ENCODE measurements around the gene TBL2.
"Not testable (repeated sequence)": the region's sequence is repeated elsewhere in the genome, so short reads cannot be mapped to it uniquely, and the experiment has no call there.

Gene TBL2

DNA sequence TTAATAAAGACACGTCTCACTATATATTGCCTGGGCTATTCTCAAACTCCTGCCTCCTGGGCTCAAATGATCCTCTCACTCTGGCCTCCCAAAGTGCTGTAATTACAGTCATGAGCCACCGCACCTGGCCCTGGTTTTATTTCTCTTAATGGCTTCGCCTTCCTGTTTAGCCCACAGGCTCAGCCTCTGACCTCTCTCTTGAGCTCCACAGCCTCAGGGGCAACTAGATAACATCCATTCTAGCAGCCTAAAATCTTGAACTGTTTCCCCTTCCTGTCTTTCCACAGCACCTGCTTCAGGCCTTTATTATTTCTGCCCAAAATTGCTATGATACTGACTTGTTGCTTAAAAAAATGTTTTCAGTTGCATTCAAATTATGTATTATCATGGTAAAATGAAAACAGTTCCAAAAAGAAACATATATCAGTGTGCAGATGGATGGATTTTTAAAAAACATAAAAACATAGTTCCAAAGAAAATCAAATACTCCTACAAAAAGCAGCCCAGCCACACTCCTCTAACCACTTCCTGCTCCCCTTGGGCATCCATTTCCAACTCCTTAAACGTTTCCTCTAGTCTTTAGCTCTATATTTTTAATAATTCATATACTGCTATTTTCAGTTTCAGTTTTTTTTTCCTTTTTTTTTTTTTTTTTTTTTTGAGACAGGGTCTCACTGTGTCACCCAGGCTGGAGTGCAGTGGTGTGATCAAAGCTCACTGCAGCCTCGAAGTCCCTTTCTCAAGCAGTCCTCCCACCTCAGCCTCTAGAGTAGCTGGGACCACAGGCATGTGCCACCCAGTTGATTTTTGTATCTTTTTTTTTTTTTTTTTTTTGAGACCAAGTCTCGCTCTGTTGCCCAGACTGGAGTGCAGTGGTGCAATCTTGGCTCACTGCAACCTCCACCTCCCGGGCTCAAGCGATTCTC is 51.2 kb downstream of the TBL2 start:
- no peaks in the 10 kb centered on the region for H4K20me1 ChIP-seq (ENCODE audit: insufficient read depth, low read length)
- peak overlapping the region; percentile 75 for H3K27ac ChIP-seq (ENCODE audit: low read length)
- no peaks in the 10 kb centered on the region for H3K27me3 ChIP-seq (replicated peaks; ENCODE audit: insufficient read depth, low read length)
- H3K9ac ChIP-seq (ENCODE audit: low read length): peak overlapping the region; percentile 22; the same call in 1 of the 2 replicates
- peak overlapping the region; percentile 85 for H2AFZ ChIP-seq (ENCODE audit: low read length)
- peaks cover 20% of the 10 kb centered on the region for H3F3A ChIP-seq (ENCODE audit: insufficient read depth, low read length)
- peak; percentile 77 for DNase-seq
- peak overlapping the region; percentile 44 for H3K4me2 ChIP-seq (ENCODE audit: low read depth, low read length)
- no peaks in the 10 kb centered on the region for H3K9me2 ChIP-seq (replicated peaks; ENCODE audit: insufficient read depth, low read length)
- H3K4me3 ChIP-seq (ENCODE audit: low read length): no peak overlapping the region
- no peaks in the 10 kb centered on the region for H3K79me2 ChIP-seq (ENCODE audit: low read length)
- peaks cover 16% of the 10 kb centered on the region for H3K4me1 ChIP-seq (ENCODE audit: low read length)
- no peaks in the 10 kb centered on the region for H3K9me3 ChIP-seq (replicated peaks; ENCODE audit: insufficient read depth, low read length)
- TF ChIP-seq, protein P1, sequence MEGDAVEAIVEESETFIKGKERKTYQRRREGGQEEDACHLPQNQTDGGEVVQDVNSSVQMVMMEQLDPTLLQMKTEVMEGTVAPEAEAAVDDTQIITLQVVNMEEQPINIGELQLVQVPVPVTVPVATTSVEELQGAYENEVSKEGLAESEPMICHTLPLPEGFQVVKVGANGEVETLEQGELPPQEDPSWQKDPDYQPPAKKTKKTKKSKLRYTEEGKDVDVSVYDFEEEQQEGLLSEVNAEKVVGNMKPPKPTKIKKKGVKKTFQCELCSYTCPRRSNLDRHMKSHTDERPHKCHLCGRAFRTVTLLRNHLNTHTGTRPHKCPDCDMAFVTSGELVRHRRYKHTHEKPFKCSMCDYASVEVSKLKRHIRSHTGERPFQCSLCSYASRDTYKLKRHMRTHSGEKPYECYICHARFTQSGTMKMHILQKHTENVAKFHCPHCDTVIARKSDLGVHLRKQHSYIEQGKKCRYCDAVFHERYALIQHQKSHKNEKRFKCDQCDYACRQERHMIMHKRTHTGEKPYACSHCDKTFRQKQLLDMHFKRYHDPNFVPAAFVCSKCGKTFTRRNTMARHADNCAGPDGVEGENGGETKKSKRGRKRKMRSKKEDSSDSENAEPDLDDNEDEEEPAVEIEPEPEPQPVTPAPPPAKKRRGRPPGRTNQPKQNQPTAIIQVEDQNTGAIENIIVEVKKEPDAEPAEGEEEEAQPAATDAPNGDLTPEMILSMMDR (IDR thresholded peaks at IDR 0.05; ENCODE audit: low read length): no peak
- H3K36me3 ChIP-seq (replicated peaks; ENCODE audit: insufficient read depth, low read length): no peaks in the 10 kb centered on the region

DNA sequence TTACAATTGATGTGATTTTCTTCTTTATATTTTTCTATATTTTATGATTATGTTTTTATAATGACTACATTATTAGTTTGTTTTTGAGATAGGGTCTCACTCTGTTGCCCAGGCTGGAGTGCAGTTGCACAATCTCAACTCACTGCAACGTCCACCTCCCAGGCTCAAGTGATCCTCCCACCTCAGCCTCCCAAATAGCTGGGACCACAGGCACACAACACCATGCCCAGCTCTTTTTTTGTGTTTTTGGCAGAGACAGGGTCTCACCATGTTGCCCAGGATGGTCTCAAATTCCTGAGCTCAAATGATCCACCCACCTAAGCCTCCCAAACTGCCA is 52.3 kb downstream of the TBL2 start:
- H4K20me1 ChIP-seq (ENCODE audit: insufficient read depth, low read length); H3K27me3 ChIP-seq (replicated peaks; ENCODE audit: insufficient read depth, low read length); H3K27ac ChIP-seq (ENCODE audit: low read length); H3K9me3 ChIP-seq (replicated peaks; ENCODE audit: insufficient read depth, low read length); H3K9me2 ChIP-seq (replicated peaks; ENCODE audit: insufficient read depth, low read length); H3K79me2 ChIP-seq (ENCODE audit: low read length); H3K4me3 ChIP-seq (ENCODE audit: low read length); H3K9ac ChIP-seq (ENCODE audit: low read length); H3K36me3 ChIP-seq (replicated peaks; ENCODE audit: insufficient read depth, low read length); DNase-seq; H2AFZ ChIP-seq (ENCODE audit: low read length); H3K4me2 ChIP-seq (ENCODE audit: low read depth, low read length): not testable (repeated sequence)
- H3K4me1 ChIP-seq (ENCODE audit: low read length): peaks cover 16% of the 10 kb centered on the region
- H3F3A ChIP-seq (ENCODE audit: insufficient read depth, low read length): peaks cover 22% of the 10 kb centered on the region

DNA sequence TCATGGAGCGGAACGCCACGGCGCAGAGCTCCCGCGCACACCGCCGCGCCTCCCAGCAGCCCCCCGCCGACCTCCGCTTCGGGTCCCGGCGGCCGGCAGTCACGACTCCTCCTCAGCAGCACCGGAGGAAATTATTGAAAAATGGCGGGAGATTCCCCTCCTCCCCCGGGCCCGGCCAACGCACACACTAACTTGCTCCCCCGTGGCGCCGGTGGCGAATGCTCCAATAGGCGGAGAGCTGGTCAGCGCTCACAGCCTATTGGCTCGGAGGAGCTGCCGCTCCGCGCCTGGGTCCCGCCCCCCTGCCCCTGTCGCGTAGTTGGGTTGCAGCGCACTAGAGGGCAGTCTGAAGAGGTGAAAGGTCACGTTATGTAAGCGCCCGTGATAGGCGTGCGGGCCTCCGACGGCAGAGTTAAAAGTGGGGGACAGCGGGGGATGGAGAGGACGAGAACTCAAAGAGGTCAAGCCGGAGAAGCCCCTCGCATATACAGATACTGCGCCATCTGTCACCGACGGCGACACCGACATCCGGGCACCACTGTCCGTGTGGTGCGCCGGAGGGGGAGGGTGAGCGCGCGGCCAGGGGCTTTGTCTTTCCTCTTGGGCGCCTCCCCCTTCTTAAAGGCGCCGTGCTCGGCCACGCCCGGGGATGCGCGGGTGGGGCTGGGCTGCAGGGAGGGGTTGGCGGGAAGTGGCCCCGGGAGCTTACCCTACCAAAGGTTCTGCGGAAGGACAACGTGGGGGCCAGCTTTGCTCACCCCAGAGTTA is 56.1 kb downstream of the TBL2 start, which contains the start of gene BAZ1B:
Gene BAZ1B, minus strand, starts transcription at position 189 of the 768 bp plus-strand sequence. CDS start 360 bp downstream, outside the sequence.
- H3K4me1 ChIP-seq (ENCODE audit: low read length): peaks cover 26% of the 10 kb centered on the region
- peak within 1 kb of the TSS; percentile 64 for H3K4me3 ChIP-seq (ENCODE audit: low read length)
- peak within 1 kb of the TSS; percentile 76 for H3K4me2 ChIP-seq (ENCODE audit: low read depth, low read length)
- no peaks in the 10 kb centered on the region for H3K9me2 ChIP-seq (replicated peaks; ENCODE audit: insufficient read depth, low read length)
- peak; percentile 99 for DNase-seq
- TF ChIP-seq EZH2phosphoT487 (IDR thresholded peaks at IDR 0.05; ENCODE audit: low read length) (no peak), EZH2 (optimal IDR thresholded peaks at IDR 0.05; ENCODE audit: low read depth, low read length) (no peak)
- TF ChIP-seq, protein P1 (IDR thresholded peaks at IDR 0.05; ENCODE audit: low read length): no peak
- H2AFZ ChIP-seq (ENCODE audit: low read length): peak within 1 kb of the TSS; percentile 73
- peaks cover 29% of the 10 kb centered on the region for H4K20me1 ChIP-seq (ENCODE audit: insufficient read depth, low read length)
- H3K27ac ChIP-seq (ENCODE audit: low read length): peak within 1 kb of the TSS; percentile 82
- peak within 1 kb of the TSS; percentile 94 for H3K9ac ChIP-seq (ENCODE audit: low read length)
- H3K27me3 ChIP-seq (replicated peaks; ENCODE audit: insufficient read depth, low read length): no peaks in the 10 kb centered on the region
- H3K79me2 ChIP-seq (ENCODE audit: low read length): peaks cover 43% of the 10 kb centered on the region
- H3K36me3 ChIP-seq (replicated peaks; ENCODE audit: insufficient read depth, low read length): no peaks in the 10 kb centered on the region; the same call in 1 of the 2 replicates
- H3F3A ChIP-seq (ENCODE audit: insufficient read depth, low read length): peaks cover 27% of the 10 kb centered on the region
- no peaks in the 10 kb centered on the region for H3K9me3 ChIP-seq (replicated peaks; ENCODE audit: insufficient read depth, low read length)

Data from MM.1S (cell line).